NCI-H2029 (cell line): ENCODE data around the gene CPA4.
A peak's percentile ranks its signal among the peaks of the same experiment; 100 is the strongest.

Experiments
- DNase-seq: peaks from one replicate; lab custom pipeline; 2025; lab: John Stamatoyannopoulos, UW

CPA4 gene

DNA sequence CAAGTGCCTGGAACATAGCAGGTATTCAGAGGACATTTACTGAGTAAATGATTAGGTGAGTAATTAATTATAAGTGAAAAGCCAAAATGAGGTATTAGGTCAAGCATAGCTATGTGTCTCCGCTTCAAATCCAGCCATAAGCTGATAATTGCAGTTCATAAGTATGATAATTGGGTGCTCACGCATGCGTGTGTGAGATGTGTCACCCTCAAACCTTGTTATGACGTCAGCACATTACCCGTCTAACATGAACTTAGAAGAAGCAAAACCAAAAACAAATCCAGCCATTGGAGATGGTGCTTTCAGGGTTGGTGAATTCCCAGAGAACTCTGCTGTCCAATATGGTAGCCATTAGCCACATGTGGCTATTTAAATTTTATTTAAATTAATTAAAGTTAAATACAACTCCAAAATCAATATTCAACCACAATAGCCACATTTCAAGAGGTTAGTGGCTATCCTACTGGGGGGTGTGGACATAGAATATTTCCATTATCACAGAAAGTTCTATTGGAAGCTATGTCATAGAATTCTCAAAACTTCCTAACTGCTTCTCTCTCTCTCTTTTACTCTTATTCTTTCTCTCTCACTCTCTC lies 51.4 kb downstream of the CPA4 start, which contains the start of gene CPA5:
TSS of gene CPA5 (plus strand) at position 546 of the 596 bp plus-strand sequence. CDS start 1,670 bp downstream, outside the sequence.
- no peak for DNase-seq

DNA sequence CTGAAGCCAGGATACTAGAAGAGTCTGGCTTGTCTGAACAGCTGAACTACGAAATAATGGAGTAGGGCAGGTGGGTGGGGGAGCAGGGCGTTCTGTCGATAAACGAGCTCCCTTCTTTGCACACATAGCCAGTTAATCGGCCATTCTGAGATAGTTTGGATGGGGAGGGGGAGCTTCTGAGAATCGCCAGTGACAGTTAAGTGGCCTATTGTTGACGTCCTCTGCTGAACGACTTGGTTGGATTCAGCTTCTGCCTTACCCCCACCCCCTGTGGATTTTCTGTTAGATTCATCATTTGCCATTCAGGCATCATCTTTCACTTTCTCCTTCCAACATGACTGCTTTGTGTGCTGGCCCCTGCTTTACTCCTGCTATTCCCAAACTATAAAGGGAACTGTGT lies 52.2 kb downstream of the CPA4 start:
- DNase-seq: peak; percentile 36

DNA sequence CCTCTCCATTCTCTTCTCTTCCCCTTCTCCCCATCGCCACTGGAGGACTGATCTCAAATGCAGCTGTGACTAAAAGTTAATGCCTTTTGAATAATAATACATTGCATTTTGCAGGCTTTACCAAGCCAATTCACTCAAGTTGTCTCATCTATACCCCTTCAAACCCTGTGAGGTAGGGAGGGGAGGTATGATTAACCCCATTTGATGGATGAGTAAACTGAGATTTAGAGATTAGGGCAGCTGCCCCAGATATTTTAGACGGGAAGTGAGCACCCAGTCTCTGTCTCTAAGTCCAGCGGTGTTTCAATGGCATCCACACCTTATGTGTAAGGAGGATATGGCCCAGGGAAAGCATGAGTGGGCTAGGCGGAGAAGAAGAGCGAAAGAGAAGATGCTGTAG lies 52.8 kb downstream of the CPA4 start:
- no peak for DNase-seq

DNA sequence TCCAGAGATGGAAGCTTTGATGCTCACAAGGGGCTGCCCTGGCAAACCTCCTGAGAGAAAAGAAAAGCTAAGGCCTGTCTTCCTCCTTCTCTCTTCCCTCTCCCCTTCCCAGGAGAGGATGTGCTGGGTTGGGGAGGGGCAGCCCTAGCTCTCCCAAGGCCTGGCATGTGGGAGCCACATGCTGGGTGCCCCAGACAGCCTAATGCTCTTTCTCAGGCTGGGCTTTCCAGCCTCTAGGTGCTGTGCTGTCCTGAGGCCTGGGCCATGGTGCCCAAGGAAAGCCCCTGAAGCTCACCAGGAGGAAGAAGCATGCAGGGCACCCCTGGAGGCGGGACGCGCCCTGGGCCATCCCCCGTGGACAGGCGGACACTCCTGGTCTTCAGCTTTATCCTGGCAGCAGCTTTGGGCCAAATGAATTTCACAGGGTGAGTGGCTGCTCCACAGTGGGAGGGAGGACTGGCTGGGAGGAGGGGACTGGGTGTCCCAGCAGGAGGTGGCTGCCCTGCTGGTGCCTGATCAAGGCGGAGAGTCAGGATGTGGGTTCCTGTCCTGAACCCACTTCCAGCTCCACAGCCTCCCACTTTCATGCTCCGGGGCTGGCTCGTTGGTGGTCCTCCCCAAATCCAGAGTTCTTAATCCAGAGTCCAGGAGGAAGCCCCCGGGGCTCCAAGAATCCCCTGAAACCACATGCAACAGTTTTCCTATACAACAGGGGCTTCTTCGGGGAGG lies 53.4 kb downstream of the CPA4 start:
- DNase-seq: no peak

DNA sequence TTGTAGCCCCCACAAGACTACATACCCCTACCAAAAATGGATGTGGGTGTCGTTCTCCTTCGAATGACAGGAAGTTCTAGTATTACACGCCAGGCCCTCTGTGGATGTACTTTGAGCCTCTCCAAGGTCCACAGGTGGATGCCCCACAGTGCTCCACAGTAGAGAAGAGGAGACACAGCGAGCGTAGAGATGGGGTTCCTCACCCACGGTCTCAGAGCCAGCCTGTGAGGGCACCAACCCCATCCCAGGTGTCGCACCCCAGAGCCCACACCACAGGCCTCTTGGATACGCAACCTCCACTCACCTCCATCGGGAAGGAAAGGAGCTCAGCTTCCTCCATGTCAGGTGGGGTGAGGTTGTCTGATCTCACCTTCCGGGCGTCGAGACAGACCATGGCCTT lies 54.0 kb downstream of the CPA4 start:
- DNase-seq: no peak

DNA sequence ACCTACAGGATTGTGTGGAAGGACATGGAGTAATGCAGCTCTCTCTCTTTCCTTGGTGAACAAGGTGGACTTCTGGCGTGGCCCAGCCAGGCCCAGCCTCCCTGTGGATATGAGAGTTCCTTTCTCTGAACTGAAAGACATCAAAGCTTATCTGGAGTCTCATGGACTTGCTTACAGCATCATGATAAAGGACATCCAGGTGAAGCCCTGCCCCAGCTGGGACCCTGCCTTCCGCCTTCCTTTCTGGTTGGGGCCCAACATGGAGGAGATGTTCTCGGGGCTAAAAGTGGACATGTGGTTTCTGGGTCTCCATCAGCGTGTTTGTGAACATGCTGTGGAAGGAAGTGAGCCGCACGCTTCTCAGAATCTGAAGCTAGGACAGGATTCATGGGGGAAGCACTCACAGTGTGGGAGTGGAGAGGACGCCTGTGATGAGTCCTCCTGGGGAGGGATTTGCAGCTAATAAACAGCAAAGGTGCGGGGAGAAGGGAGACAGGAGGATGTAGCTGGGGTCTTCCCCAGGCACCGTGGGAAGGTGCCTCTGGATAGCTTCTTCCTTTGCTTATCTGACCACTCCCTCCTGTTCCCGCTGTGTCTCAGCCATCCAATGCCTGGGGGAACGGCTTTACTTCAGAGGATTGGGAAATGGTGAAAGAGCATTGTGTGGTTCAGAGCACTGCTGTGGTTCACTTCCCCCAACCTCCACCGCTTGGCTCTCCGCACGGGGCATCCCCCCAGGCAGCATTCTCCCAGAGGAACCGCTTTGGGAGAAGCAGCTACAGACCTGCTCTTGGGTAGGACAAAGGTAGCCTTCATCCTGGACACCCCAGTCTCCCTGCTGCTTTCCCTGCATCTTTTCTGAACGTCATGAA lies 57.2 kb downstream of the CPA4 start:
- DNase-seq: no peak

DNA sequence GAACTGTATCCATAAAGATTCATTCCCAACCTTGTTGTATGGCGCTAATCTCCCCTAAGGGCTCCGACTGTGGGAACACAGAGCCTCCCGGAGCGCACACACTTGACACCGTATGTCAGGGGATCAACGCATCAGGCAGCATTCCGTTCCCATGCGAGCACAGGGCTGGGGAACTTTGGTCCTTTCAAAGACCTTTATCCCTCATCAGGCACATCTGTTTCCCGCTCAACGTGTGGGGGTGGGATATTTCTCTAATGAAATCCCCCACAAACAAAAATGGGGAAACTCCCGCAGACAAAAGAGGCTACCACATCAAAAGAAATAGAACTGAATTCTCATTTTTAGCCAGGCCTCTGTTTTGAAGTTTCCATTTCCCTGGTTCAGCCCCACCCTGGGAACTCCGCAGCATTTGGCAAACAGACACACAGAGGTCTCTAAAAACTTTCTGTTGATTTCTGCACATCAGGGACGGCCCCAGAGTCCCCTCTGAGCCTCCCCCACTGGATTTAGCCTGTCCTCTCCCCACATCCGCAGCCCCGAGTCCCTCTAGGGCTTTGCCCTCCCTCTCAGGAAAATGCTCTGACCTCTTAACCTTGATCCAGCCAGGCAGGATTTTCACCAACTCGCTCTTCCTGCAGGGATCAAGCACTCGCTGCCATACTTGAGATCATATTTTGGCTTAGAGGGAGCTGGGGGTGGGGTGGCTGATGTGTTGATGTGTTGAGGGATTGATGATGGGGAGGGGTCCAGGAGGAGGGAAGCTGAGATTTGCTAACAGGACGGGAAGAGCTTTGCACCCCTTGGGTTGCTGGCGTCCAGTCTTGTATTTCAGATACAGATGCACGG lies 58.2 kb downstream of the CPA4 start:
- no peak for DNase-seq

DNA sequence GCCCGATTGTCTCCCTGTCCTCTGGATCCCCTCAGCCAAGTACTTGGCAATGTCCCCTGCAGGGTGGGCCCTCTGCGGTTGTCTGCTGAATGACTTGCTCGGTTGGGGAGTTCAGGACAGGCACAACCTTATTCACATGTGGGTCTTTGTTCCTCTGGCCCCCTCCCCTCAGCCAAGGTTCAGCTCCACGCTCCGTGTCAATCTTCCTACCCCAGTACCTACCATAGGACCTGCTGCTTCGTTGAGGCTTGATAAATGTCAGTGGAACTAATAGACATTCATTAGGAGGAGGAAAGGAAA lies 58.8 kb downstream of the CPA4 start:
- no peak for DNase-seq

DNA sequence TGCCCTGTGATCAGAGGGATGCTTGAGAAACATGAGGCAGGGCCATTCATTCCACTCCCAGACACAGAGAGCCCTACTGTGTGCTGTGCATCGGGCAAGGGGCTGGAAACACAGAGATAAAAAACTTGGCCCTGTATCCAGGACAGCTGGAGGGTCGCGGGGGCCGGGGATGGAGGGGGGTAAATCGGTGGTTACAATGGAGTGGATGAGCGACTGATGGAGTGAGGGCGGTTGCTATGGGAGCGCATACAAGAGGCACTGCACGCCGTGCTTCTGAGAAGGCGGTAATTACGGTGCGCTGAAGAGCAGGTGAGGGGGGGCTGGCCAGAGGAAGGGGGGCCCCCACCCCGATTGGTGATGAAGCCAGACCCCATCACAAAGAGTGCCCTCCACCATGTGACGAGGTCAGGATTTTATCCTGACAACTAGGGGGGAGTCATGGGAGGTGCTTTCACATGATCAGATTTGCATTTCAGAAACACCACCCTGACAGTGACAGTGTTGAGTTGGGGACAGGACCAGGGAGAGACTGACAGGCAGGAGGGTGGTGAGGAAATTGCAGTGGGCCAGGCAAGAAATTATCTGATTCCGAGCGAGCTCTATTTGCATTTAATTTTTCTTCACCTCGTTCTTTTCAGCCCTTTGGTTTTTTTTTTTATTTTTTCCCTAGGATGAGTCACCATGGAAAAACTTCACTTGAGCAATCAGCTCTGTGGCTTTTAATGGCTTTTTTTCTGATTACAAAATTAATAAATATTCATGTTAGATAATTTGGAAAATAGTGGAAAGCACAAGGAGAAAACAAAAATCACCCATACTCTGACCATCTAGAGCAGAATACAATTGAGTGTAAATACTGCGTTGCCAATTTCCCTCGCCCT lies 59.5 kb downstream of the CPA4 start:
- DNase-seq: no peak

DNA sequence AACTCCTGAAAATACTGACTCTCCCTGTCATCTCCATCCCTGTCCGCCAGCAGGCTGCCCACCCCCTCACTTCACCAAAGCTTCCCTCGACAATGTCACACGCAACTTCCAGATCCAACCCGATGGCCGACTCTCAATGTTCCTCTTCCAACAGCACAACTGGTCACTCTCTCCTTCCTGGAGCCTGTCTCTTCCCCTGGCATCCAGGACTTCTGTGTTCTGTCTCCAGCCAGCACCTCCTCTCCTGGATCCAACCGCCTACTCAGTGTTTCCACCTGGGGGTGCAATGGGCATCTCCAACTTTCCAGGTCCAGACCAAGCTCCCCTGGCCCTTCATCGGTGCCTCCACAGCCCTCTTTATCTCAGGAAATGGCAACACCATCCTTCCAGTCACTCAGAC lies 60.2 kb downstream of the CPA4 start:
- no peak for DNase-seq

DNA sequence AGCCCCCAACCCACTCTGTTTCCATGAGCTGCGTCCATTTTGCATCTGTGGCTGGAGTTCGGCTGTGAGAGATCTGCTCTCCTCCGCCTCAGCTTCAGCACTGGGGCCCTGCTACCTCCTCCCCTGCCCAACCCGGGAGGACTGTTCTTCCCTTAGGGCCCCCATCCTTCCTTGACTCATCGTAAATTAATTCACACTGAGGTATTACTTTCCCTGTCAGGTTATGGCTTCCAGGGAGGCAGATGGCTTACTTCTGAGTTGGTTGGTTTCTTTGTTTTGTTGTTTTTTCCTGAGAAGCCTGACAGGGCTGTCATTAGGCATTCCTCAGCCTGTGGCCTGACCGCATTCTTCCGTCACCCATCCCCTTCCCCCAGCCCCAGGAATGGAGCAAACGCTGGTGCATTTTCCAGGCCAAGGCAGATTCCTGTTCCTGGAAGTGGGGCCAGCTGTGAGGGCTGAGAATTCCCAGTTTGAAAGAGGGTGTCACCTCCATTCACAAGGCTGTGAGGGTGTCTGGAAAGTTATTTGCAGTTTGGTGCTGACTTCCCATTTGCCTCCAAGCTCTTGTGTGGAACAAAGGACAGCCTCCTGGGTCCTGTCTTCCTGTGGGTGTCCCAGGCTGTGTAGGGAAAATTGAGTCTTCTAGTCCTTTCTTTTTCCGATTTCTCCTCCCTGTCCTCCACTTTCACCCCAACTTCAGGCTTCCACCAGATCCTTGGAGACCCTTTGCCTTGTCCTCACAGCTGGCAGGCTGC lies 63.3 kb downstream of the CPA4 start:
- DNase-seq: no peak

DNA sequence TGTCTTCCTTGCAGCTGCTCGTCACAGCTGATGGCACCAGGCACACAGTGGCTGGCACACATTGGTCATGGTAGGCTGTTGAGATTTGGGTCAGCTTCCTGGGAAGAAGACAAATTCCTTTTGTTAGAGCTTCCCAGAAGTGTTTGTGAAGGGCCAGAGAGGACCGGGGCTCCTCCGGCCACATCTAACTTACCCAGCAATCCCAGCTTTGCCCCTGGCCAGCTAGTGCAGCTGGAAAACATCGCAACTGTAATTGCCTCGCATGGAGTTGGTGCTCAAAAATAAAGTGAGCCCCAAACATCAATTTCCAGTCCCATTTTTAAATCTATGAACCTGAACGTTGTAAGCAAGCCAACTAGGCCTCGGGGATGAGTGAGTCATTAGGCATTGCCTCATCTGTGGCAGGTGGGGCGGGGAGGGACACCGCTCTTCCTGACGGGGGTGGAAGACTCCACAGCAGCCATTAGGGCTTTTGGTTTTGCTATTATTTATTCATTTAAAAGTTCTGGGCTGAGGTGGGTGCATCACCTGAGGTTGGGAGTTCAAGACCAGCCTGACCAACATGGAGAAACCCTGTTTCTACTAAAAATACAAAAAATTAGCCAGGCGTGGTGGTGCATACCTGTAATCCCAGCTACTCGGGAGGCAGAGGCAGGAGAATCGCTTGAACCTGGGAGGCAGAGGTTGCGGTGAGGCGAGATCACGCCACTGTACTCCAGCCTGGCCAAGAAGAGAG lies 64.1 kb downstream of the CPA4 start:
- no peak for DNase-seq

DNA sequence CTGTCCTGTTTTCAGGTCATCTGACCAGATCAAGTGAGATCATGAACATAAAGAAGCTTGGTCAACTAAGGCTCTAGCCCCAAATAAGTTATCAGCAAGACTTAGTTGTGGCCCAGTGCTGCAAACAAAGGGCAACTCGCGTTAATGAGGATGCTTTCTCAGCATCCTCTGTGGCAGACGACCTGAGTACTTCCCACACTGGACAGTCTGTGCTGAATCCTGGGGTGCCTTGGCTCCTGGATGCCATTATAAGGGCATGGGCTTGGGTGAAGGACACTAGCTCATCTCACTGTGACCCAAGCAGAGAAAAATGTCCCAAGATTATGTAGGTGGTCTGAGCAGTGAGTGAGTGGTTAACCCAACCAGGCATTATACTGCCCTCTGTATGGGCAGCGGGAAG lies 65.5 kb downstream of the CPA4 start:
- DNase-seq: no peak

DNA sequence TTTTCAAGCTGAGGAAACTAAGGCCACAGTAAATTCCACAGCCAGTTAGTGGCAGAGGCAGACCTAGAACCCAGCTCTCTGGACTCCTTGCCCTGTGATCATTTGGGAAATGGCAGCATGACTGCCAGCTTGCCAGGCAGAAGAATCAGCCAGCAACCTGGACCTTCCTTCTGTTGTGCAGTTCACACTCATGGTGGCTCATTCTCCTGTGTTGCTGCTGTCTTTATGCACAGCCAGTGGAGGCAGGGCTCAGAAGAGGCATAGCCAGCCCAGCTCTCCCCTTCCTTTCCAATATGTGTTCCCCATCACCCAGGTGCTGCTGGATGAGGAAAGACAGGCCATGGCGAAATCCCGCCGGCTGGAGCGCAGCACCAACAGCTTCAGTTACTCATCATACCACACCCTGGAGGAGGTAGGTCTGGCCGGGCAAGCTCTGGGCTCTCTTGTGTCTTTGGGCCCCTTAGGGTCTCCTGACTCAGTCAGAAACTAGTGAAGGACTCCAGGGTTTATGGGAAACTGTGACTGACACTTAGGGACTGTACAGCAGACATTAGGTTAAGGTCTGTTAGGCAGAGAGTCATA lies 66.4 kb downstream of the CPA4 start:
- DNase-seq: no peak

DNA sequence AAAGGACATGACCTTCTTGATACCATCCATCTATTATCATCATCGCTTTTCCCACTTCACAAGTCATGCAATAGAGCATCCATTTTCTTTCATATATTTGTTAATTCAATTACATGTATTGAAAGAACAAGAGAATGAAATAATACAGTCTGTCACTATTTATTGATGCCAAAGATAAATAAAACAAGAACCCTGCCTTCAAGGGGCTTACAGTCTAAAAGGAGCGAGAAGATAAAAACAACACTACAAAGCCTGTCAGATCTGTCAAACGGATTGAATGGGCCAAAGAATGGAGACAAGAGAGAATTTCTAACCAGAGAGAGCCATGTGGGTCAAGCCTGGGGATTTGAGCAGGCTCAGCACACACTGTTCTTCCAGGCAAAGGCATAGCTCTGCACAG lies 67.6 kb downstream of the CPA4 start:
- DNase-seq: no peak

DNA sequence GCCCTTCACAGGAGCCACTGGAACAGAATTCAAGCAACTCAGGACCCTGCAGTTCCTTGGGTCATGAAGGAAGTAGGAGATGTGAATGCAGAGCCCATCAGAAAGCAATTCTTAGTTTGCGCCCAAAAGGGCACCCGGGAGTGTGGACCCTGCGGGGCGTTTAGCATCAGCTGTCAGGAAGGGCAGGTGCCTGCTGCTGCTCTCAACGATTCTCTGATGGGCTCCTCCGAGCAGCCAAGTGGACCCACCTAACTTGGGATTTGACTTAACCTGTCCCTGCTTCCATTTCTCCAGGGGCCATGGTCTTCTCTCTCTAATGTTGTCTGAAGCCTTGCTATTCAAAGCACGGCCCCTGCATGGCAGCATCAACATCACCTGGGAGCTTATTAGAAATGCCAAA lies 68.7 kb downstream of the CPA4 start:
- no peak for DNase-seq

DNA sequence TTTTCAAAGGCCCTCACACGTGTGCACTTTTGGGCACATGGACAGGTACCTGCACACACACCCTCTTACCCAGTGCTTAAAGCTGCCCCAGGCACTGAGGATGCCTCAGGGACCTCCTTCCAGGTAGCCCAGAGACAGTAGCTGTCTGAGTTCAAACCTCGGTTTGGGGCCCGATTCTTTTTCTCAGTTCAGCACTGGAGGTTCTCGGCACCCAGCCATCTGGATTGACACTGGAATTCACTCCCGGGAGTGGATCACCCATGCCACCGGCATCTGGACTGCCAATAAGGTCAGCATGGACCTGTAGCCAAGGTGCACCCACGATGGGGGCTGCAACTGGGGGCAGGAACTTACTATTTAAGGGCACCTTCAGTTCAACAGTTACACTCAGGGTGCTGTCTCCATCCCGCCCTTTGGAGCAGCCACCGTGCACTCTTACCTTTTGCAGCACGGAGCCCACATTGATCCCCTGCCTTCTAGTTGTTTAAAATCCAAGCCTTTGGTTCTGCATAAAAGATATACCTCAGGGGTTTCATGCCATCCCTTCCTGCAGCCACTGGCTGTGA lies 69.4 kb downstream of the CPA4 start:
- no peak for DNase-seq

DNA sequence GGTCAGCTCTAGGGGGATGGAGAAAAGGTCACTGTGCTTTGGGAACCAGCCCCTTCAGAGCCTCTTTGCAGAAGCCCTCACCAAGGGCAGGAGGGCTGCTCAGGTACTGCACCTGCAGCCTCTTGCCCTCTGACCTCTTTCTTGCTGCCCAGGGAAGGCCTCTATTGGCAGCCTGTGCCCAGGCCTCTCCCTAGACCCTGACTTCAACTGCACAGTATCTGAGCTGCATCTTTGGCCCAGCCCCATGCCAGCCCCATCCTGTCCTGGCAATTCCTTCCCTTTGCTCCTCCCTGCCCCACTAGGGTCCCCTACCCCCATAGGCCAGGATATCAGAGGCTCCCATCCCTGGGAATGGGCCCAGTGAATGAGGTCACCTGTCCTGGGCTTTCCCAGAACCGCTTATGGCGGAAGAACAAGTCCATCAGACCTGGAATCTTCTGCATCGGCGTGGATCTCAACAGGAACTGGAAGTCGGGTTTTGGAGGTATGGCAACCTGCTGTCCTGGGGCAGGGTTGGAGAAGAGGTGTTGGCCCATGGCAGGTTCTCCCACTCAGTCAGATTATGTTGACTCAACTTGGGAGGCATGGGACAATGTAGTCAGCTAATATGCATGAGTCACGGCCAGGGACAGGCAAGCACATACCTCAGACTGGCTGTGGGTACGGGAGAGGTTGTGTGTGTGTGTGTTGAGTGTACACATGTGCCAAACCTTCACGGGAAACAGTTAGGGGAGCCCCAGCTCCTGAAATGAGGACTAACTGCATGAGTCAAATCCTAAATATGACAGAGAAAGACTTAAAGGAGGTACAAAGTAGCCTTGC lies 70.3 kb downstream of the CPA4 start:
- DNase-seq: no peak
